DMS114 treated with DMSO at 0.1 percent for 48 hours (cell line): ENCODE data around the gene SEZ6.
A peak's percentile ranks its signal among the peaks of the same experiment; 100 is the strongest.

ENCODE experiments used
- DNase-seq: peaks from one replicate; lab custom pipeline; 2025; ENCODE audit not compliant: unreplicated experiment; lab: John Stamatoyannopoulos, UW

Gene SEZ6

DNA sequence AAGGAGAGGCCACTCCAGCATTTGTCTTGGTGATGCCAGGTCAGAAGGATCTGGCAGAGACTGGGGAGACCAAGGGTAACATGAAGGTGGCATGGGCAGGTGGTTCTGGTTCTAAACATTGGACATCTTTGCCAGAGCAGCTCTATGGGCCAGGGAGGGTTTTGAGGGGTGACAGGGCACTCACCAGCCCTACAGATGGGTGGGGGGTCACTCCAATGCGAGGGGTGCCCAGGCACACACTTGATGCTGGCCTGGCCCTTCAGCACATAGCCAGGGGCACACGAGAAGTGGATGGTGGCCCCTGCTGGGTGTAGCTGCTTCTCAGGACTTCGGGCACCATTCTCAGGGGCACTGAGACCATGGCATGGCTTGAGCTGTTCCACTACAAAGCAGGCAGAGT, 49.0 kb downstream of the SEZ6 start:
- DNase-seq = no peak

DNA sequence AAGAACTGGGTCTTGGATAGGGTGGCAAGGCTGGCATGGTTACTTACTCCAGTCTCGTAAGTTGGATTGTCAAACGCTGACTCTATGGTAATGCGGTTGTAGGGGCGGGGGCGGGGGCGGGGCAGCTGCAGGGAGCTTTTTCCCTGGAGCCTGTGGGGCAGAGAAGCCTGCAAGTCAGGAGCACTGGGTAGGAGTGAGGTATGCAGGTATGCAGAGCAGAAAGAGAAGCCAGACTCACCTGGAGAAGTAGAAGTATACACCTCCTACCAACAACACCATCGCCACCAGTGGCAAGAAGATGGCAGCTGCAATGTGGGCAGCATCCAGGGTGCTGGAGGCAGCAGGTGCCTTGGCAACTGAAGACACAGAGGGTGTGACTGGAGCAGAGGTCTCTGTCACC, 49.7 kb downstream of the SEZ6 start:
- DNase-seq = no peak

DNA sequence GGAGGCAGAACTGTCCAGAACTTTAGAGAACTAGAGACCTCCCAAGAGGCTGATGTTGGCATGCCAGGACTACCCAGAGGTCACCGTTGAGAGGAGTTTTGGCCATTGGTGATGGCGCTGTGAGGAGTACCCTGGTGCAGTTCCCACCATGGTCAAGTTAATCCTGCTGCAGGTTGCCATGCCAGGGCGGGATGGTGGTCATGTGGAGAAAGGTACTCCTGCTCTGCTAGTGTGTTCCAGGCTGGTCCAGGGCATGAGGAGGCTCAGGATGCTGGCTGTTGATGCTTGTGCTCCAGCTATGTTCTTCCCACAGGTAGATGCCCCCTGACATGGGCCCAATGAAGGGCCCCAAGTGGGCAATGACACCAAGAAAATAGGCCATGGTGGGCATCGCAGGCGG, 50.4 kb downstream of the SEZ6 start:
- no peak for DNase-seq

DNA sequence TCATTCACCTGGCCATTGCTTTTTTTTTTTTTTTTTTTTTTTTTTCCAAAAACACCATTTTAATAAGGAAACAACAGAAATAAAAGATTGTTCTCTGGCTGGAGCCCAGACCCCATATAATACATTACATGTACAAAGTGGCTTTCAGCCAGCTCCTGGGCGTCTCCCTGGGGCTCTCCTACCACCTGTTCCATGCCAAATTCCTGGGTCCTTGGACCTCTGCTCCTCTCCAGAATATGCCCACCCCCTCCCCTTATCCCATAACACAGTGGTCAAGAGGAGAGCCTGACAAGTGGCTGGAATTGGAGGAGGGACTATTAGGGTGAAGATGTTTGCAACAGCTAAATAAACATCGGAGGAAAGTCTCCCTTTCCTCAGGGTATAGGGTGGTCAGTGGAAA, 50.9 kb downstream of the SEZ6 start:
- DNase-seq = no peak

DNA sequence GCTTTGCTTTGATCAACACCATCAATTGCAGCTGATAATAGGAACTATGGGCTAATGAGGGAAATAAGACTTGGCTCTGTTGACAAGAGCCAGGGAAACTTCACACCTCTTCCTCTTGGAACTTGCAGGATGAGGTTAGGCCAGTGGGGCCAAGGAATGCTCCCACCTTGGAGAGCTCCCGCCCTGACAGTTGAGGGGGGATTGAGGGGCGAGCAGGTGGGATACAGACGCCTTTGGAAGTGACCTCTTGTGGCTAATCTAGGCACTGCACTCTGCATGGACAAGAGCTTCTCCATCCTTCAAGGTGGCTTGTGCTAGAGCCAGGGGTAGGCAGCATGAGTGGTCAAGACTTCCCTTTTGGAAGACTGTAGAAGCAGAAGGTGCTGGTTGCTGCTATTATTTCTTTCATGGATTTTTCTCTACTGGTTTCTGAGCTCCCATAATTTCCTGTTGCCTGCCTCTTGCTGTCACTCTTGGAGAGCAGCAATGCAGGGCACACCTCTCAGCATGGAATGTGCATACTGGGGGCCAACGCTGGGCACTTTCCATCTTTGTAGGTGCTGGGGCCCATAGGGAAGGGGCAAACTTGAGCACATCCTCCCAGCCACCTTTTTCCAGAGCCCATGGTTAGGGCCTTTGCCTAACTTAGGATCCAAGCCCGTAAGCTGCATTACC, 52.3 kb downstream of the SEZ6 start:
- DNase-seq = peak; percentile 18

DNA sequence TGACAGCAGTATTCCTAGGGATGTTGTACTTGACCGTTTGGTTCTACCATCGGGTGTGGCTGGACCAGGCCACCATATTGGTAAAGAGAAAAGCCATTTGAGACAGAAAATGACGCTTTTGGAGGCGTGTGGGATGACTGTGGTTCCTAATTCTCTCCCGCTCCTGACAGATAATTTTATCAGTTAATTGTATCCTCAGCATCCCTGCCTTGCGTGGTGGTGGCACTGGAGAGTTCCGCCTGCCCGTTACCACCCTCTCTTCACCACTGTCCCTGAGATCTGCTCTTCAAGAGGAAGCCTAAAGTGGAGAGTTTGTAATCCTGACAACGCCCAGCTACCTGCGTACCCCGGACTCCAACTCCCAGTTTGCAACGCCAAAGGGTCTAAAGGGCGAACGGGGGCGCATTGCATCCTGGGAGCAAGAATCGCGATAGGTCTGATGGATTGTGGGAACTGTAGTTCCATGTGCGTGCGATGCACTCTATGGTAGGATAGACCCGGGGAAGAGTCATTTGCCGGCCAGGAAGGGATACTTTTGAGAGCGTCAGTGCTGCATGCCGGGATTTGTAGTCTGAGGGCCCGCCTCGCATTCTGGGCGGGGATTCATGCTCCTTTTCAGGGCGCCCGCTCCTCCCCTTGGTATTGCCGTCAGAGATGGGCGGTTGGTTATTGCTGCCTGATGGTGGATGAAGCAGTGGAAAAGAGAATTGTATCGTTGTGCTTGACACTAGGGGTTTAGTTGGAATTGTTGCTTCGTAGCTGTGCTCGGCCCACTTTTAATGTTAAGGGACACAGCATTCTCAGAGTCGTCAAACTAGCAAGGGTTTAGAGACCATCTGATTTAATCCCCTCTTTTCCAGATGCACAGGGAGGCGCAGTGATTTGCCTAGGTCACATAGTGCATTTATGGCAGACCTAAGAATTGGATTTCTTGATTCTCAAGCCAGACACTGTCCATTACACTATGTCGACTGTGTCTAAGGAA, 53.5 kb downstream of the SEZ6 start:
- DNase-seq = peak; percentile 98

DNA sequence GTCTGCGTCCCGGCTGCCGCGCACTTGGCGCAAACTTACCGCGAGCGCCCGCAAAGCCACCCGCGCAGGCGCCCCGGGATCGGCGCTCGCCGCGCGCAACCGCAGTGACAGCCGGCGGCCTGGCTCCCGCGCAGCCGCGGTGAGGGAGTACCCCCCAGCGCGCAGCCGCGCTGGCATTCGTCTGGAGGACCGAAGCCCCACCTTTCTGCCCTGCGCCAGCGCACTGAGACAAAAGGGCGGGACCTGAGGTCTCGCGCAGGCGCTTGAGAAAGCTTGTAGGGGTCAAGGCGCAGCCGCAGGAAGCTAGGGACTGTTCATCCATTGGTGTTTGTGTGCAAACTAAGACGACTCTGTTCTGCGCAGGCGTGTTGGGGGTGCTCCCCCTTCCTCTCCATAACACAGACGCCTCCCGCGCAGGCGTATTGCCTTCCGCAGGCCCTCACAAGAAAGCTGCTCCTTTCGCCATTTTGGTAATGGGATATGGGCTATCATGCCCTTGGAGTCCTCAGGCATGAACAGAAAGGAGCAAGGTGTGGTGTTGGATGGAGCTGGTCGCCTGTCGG, 54.3 kb downstream of the SEZ6 start, which contains the start of gene PHF12:
TSS of gene PHF12 (minus strand) at position 91 of the 563 bp plus-strand sequence. CDS start 558 bp downstream, outside the sequence.
- DNase-seq = peak; percentile 99

DNA sequence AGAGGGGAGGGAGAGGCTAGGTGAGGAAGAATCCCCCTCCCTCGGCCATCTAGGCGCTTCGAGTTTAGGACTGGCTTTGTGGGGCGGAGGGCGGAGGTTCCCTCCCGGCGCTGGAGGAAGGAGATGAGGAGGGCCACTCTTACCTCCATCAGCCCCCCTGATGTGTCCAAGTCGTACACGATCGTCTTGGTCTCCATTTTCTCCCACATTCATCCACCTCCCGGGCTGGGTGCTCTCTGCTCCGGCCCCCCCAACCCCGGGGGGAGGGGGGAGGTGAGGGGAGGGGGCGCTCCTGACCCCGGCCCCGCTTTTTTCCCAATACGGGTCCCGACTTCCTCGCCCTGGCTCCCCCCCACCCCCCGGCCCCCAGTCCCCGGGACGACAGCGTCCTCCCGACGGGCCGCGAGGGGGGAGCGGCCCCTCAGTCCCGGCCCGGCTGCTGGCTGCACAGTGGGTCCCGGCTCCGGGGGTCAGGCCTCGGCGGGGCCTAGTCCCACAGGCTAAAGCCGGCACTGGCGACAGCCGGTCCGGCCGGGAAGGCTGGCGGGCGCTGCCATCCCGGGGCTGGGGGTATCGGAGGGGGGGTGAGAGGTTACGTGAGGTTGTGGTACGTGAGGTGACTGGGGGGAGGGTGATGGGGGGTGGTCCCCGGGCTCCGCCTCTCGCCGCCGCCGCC, 54.9 kb downstream of the SEZ6 start:
- no peak for DNase-seq

DNA sequence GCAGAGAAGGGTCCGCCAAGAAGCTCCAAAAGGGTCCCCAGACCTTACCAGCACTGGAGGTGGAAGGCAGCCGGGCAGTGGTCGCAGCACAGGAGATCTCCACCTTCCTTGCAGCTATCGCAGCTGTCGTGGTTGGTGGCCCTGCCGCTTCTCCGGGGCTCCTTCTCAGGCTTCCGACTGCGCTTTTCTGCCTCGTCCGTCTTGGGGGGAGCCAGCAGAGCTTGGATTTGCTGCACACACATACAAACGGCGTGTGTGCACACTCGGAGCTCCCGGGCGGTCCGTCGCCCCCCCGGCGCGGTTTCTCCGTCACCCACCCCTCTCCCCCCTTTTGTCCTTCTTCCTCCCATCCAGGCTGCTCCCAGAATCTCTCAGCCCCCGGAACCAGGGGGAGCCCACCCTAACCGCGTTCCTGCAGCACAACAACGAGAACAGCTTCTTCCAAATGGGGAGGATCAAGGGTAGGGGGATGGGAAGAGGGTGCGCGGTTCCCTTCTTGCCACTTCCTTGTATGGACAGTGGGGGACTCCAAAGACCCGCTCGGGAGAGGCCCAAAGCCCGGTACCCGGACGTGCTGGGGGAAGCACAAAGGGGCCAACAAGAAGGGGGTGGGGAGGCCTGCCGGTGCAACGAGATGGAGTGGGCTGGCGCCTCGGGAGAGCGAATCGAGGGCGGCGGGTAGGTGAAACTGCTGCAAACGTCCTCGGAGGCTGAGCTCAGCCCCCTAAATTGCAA, 55.6 kb downstream of the SEZ6 start:
- peak; percentile 40 for DNase-seq

DNA sequence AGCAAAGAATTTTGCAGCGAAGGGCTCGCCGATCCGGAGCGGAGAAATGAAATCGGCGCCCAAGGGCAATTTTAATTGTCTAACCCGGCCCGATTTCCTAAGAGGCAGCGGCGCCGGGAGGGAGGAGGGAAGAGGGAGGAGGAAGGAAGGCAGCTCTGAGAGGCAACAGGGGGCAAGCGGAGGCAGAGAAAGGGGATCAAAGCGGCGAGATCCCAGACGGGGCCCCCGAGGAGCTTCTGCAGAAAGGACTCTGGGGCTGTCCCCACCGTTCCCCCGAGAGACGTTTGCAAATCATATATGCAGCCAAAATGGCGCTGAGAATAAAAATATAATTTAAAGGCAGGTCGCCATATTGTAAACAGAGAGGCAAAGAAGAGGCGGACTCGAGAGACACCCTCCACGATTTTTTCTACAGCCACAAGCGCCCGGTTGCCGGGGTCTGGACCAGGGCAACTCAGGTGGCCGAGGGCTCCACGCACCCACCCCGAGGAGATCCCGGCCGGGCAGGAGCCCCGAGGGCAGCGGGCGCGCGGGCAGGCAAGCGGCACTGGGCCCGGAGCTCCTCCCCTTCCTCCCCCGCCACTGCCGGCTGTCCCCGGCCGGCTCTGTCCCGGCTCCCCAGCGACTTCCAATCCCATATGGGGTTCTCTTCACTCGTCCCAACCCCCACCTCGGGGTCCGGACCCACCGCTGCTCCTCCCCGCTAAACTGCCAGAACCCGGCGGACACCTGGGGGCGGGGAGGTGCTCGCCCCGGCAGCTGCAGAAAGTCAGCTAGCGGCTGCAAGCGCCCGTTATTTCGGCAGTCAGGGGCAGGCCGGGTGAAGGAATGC, 56.4 kb downstream of the SEZ6 start:
- peak; percentile 44 for DNase-seq

DNA sequence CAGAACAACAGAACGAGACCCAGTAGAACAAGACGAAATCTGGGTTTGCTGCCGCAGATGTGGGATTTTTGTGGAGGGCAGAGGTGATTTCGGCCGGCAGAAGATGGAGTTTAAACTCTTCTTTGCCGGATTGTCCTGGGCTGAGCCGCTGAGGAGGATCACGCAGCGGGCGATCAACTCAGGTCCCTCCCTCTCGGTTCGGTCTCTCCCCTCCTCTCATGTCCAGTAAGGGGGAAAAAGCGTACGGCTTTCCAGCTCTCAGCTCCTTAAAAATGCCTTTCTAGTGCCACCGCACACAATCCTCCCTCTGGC, 57.0 kb downstream of the SEZ6 start:
- peak; percentile 44 for DNase-seq

DNA sequence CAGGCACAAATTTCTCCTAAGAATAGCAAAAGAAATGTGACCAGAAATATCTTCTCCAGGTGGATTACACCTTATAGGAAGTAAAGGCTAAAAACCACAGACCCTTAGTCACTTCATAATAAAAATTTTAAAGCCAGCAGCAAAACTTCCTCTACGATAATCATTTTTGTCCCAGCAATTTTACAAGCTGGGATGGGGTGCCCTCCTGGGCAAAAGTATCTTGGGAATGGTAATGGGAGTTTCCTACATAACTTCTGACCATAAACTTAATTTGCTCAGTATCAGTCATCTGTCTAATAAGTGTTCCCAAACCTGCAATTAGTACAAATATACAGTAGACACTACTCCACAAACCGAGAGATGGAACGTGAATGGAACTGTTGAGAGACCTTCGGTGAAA, 57.5 kb downstream of the SEZ6 start:
- no peak for DNase-seq

DNA sequence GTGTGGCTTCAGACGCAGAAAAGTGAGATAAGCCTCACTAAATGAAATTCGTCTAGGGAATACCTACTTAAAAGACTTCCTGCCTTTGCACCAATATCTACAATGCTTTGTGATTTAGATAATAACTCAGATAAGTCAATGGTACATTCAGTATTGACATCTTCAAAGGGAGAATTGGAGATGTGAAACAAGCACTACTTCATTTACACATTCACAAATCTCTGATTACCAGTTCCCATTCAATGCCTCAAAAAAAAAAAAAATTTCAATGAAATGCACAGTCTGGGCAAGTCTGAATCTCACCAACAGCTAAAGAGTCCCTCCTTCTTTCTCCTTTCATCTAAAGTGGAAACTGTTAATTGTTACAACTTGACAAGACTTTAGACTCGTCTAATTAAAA, 58.2 kb downstream of the SEZ6 start:
- DNase-seq = no peak

DNA sequence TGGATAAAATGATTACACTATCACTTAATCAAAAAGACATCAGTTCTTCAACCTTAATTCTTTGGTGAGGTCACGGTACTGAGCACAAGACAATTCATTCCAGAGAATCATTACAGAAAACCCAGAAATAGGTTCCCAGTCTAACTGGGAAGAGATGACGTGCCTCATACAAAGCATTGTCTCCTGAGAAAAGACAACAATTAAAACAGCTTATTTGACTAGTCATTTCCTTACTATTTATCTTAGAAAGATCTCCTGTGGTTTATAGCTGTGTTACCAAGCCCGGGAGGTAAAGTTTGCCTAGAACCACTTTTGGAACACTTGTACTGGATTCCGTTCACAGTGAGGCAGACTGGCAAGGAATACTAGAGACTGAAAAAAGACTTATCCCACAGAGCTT, 59.6 kb downstream of the SEZ6 start:
- DNase-seq = no peak

DNA sequence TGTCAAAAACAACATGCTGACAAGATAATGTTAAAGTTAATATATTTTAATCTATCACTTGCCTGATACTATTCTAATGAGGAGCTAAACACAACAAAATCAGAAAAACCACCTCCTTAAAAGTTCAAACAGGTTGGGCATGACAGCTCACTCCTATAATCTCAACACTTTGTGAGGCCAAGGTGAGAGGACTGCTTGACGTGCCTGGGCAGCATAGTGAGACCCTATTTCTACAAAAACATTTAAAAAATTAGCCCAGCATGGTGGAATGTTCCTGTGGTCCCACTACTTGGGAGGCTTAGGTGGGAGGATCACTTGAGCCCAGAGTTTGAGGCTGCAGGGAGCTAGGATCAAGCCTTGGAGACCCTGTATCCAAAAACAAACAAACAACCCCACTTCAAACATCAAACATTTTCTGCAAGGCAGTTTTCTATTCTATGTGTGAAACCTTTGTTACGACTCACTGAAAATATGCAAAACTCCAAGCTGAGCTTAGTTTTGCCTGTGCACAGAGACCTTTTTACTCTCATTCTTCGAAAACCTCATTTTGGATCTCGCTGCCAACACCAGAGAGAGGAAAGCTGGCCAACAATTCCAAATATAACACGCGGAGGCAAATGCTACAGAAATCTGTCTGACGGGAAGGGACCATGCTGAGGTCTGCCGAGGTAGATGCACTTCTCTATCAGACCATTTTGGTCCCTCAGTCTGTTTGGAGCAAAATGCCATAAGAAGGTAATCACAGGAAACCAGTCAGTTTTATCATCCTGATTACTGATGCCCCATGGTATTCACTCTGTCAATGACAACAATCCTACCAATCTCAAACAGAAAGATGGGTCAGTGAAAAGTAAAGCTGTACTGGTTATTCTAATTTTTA, 60.7 kb downstream of the SEZ6 start:
- DNase-seq = no peak

DNA sequence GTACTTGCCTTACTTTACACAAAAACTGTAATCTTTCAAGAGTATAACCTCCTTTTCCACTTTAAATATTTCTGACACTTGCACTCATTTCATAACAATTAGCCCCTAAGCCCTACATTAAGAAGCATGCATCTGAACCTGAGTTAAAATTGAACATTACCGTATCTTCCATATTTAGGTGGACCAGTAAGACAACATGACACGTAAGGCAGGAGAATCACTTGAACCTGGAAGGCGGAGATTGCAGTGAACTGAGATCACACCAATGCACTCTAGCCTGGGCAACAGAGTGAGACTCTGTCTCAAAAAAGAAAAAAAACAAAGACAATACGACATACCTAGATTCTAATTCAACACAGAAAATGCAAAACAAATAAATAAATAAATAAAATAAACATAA, 61.5 kb downstream of the SEZ6 start:
- no peak for DNase-seq

DNA sequence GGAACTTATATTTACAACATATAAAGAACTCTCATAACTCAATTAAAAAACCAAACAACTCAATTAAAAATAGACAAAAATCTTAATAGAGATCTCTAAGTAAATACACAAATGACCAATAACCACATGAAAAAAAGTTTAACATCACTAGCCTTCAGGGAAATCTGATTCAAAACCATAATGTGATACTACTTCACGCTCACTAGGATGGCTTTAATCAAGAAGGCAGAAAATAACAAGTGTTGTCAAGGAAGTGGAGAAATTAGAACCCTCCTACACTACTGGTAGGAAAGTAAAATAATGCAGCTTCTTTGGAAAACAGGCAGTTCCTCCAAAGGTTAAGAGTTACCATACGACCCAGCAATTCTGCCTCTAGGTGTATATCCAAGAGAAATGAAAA, 62.9 kb downstream of the SEZ6 start:
- no peak for DNase-seq

DNA sequence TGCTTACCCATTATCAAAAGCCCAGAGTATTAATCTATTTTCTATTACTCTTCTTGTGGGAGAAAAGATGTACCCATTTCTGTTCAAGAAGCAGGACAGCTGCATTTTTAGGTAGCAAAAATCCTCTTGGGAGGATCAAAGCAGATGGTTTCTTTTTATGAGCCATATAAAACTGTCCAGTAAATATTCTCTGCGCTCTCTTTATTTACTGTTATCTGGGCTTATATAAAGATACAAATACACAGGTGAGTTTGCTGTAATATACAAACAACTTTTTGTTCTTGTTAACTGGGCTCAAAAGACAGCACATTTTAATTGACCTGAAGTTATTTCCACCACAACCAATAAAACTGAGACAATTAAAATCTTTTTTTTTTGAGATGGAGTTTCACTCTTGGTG, 64.6 kb downstream of the SEZ6 start:
- no peak for DNase-seq

DNA sequence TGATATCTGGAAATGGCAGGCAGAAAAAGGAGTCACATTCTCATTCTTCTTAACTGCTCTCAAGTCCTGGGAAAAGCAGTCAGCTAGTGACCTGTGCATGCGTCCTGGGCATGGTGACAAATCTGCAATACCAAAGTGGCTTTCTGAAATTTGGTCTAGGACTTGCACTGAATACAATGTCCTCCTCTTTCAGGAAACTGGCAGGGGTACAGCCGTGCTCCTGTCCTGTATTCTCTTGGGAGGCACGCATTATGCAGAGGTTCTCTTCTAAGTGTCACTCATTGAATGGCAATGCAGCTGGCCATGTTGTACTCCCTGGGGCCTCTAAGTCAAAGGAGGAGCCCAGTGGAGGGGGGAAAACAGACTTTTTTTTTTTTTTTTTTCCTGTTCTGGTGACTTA, 65.2 kb downstream of the SEZ6 start:
- DNase-seq = no peak
